CD4-positive, CD25-positive, alpha-beta regulatory T cell (primary cell): ENCODE data around the gene RAPGEF4. TPM values are rescaled to one million over a fixed set of nuclear protein-coding genes. Genes with fewer than 3 reads are reported as not detected.
"Not testable (repeated sequence)": the region's sequence is repeated elsewhere in the genome, so short reads cannot be mapped to it uniquely, and the experiment has no call there.

ENCODE experiments used
- ATAC-seq, 2 donors: fragments of 150-1000 bp; cut with Tn5 transposase; one replicate each; pipeline ENCODE4 v1.10.0; 2021; ENCODE audit warnings: low read depth in 2 of 2, moderate number of reproducible peaks in 2 of 2, moderate library complexity in 1 of 2
- DNase-seq, 3 donors: peaks; one replicate each; pipeline versions ENCODE4 v3.0.0 to v3.0.0-alpha.2; 2012 to 2022; ENCODE audit warnings: mixed read lengths in 1 of 3
- H3K27ac ChIP-seq: one replicate; pipeline ENCODE4 v1.7.0; 2013; ENCODE audit warnings: mild to moderate bottlenecking, low read length; ENCODE audit not compliant: insufficient read depth, poor library complexity, severe bottlenecking
- H3K27me3 ChIP-seq: one replicate; pipeline ENCODE4 v1.7.0; 2013; ENCODE audit warnings: low read length; ENCODE audit not compliant: control insufficient read depth, insufficient read depth
- H3K36me3 ChIP-seq: one replicate; pipeline ENCODE4 v1.7.0; 2013; ENCODE audit warnings: mild to moderate bottlenecking, low read length, moderate library complexity; ENCODE audit not compliant: control insufficient read depth, insufficient read depth
- H3K4me1 ChIP-seq: 2 replicates; pipeline ENCODE4 v1.7.0; 2013; ENCODE audit warnings: mild to moderate bottlenecking, low read length; ENCODE audit not compliant: insufficient read depth, control insufficient read depth, poor library complexity, severe bottlenecking
- H3K4me3 ChIP-seq: one replicate; pipeline ENCODE4 v1.7.0; 2013; ENCODE audit warnings: low read depth, mild to moderate bottlenecking, low read length, moderate library complexity
- H3K9me3 ChIP-seq, 2 experiments: 1 replicate in 1 of 2; 2 replicates in 1 of 2; pipeline ENCODE4 v1.7.0; 2013; ENCODE audit warnings: low read length in 2 of 2, mild to moderate bottlenecking in 1 of 2, moderate library complexity in 1 of 2; ENCODE audit not compliant: control insufficient read depth in 2 of 2
- H3K27ac Mint-ChIP-seq, 3 donors: one replicate each; pipeline ENCODE4 v1.8.0; 2020 to 2022; ENCODE audit warnings: mild to moderate bottlenecking in 3 of 3, mixed read lengths in 3 of 3, moderate library complexity in 2 of 3
- H3K27me3 Mint-ChIP-seq: one replicate; pipeline ENCODE4 v1.8.0; 2022; ENCODE audit warnings: mild to moderate bottlenecking, mixed read lengths
- H3K36me3 Mint-ChIP-seq: one replicate; pipeline ENCODE4 v1.8.0; 2020; ENCODE audit warnings: mixed read lengths
- H3K4me1 Mint-ChIP-seq, 4 donors: one replicate each; pipeline ENCODE4 v1.8.0; 2020 to 2022; ENCODE audit warnings: mixed read lengths in 4 of 4, mild to moderate bottlenecking in 1 of 4
- H3K4me3 Mint-ChIP-seq, 4 donors: one replicate each; pipeline ENCODE4 v1.8.0; 2020 to 2022; ENCODE audit warnings: mild to moderate bottlenecking in 4 of 4, mixed read lengths in 4 of 4, moderate library complexity in 3 of 4
- H3K9me3 Mint-ChIP-seq, 7 donors: one replicate each; pipeline ENCODE4 v1.8.0; 2020 to 2022; ENCODE audit warnings: mixed read lengths in 7 of 7, mild to moderate bottlenecking in 3 of 7, moderate library complexity in 2 of 7
- polyA plus RNA-seq, 4 donors: library from polyadenylated mRNA; unstranded; fragments of 300-500 nt; fragmentation: Illumina TruSeq; gene quantifications; one replicate each; pipeline ENCODE4 v1.2.3, GENCODE V29; 2021
- total RNA-seq: library from RNA; stranded (reverse); gene quantifications from one replicate; pipeline ENCODE4 v1.2.3, GENCODE V29; 2022

The RAPGEF4 gene
- total and polyA plus RNA-seq, 5 donors from 2014 or later, result 1.4 TPM; not detected in 4

GRCh38 chr2:173093617-173094016 is 358.0 kb downstream of the RAPGEF4 start:
- H3K36me3 Mint-ChIP-seq, H3K27me3 ChIP-seq, DNase-seq, H3K27ac ChIP-seq, H3K4me3 ChIP-seq, H3K27ac Mint-ChIP-seq, H3K9me3 ChIP-seq, H3K4me1 Mint-ChIP-seq, H3K4me3 Mint-ChIP-seq, H3K9me3 Mint-ChIP-seq, ATAC-seq, H3K4me1 ChIP-seq, H3K36me3 ChIP-seq: not testable (repeated sequence)
- peaks cover 11% of the 10 kb centered on the region for H3K27me3 Mint-ChIP-seq

GRCh38 chr2:173094731-173095130 is 359.1 kb downstream of the RAPGEF4 start:
- Histone ChIP-seq H3K27ac (no peak overlapping the region), H3K4me3 (no peak overlapping the region), H3K36me3 (no peaks in the 10 kb centered on the region), H3K9me3 (no peaks in the 10 kb centered on the region), H3K4me1 (no peaks in the 10 kb centered on the region), H3K27me3 (no peaks in the 10 kb centered on the region)
- Mint-ChIP-seq H3K4me1 (no peaks in the 10 kb centered on the region), H3K27me3 (peaks cover 11% of the 10 kb centered on the region), H3K27ac (no peak overlapping the region), H3K4me3 (no peak overlapping the region), H3K36me3 (no peaks in the 10 kb centered on the region), H3K9me3 (no peaks in the 10 kb centered on the region)
- DNase-seq (no peak), ATAC-seq (no peak)

- ATAC-seq (no peak), DNase-seq (no peak)
- no peak overlapping the region for H3K4me3 Mint-ChIP-seq
- Histone ChIP-seq H3K27ac (no peak overlapping the region), H3K27me3 (no peaks in the 10 kb centered on the region), H3K36me3 (no peaks in the 10 kb centered on the region), H3K4me3 (no peak overlapping the region), H3K4me1 (no peaks in the 10 kb centered on the region), H3K9me3 (no peaks in the 10 kb centered on the region)
- no peak overlapping the region for H3K27ac Mint-ChIP-seq
- no peaks in the 10 kb centered on the region for H3K9me3 Mint-ChIP-seq
- no peaks in the 10 kb centered on the region for H3K4me1 Mint-ChIP-seq
- peaks cover 6% of the 10 kb centered on the region for H3K27me3 Mint-ChIP-seq
- H3K36me3 Mint-ChIP-seq, result no peaks in the 10 kb centered on the region
Measured at GRCh38 chr2:173095356-173095755, 359.7 kb downstream of the RAPGEF4 start.

GRCh38 chr2:173099271-173099670 is 363.6 kb downstream of the RAPGEF4 start:
- no peaks in the 10 kb centered on the region for H3K36me3 ChIP-seq
- DNase-seq, result no peak
- H3K4me1 Mint-ChIP-seq, result peaks cover 5 to 20% (median 10%) of the 10 kb centered on the region in 4 donors

GRCh38 chr2:173099804-173100203 is 364.2 kb downstream of the RAPGEF4 start:
- Mint-ChIP-seq H3K27me3 (no peaks in the 10 kb centered on the region), H3K4me1 (peaks cover 5 to 20% (median 10%) of the 10 kb centered on the region in 4 donors), H3K36me3 (no peaks in the 10 kb centered on the region), H3K4me3 (no peak overlapping the region), H3K9me3 (no peaks in the 10 kb centered on the region), H3K27ac (no peak overlapping the region)
- ATAC-seq, result no peak
- Histone ChIP-seq H3K9me3 (no peaks in the 10 kb centered on the region), H3K4me1 (peaks cover 7% of the 10 kb centered on the region), H3K27ac (no peak overlapping the region), H3K27me3 (no peaks in the 10 kb centered on the region), H3K36me3 (no peaks in the 10 kb centered on the region), H3K4me3 (no peak overlapping the region)
- no peak for DNase-seq

More at GRCh38 chr2:173099271-173099670, 363.6 kb downstream of the RAPGEF4 start:
- Histone ChIP-seq H3K9me3 (no peaks in the 10 kb centered on the region), H3K27ac (no peak overlapping the region), H3K27me3 (no peaks in the 10 kb centered on the region), H3K4me3 (no peak overlapping the region), H3K4me1 (peaks cover 7% of the 10 kb centered on the region)
- no peaks in the 10 kb centered on the region for H3K36me3 Mint-ChIP-seq
- H3K27ac Mint-ChIP-seq, result no peak overlapping the region
- H3K9me3 Mint-ChIP-seq, result no peaks in the 10 kb centered on the region
- ATAC-seq, result no peak
- H3K4me3 Mint-ChIP-seq, result no peak overlapping the region
- H3K27me3 Mint-ChIP-seq, result no peaks in the 10 kb centered on the region

- H3K36me3 Mint-ChIP-seq, result no peaks in the 10 kb centered on the region
- H3K27ac ChIP-seq, result no peak overlapping the region
- no peaks in the 10 kb centered on the region for H3K27me3 Mint-ChIP-seq
- no peaks in the 10 kb centered on the region for H3K9me3 Mint-ChIP-seq
- no peak overlapping the region for H3K4me3 ChIP-seq
- no peaks in the 10 kb centered on the region for H3K27me3 ChIP-seq
- ATAC-seq (no peak), DNase-seq (peak in 1 of 3 donors; percentile 29)
- H3K4me1 ChIP-seq, result peaks cover 7% of the 10 kb centered on the region
- H3K36me3 ChIP-seq, result no peaks in the 10 kb centered on the region
- peaks cover 5 to 20% (median 10%) of the 10 kb centered on the region in 4 donors for H3K4me1 Mint-ChIP-seq
- H3K4me3 Mint-ChIP-seq, result peak overlapping the region in 1 of 4 donors; percentile 20
- no peaks in the 10 kb centered on the region for H3K9me3 ChIP-seq
- H3K27ac Mint-ChIP-seq, result no peak overlapping the region
Measured at GRCh38 chr2:173101687-173102086, 366.0 kb downstream of the RAPGEF4 start.

Other genes starting within 250 kb of the RAPGEF4 start
- 53.0 TPM for gene PDK1, start 179.8 kb upstream of the RAPGEF4 start, total RNA-seq
- gene PDK1, start 179.8 kb upstream of the RAPGEF4 start, polyA plus RNA-seq, result 10 to 100 TPM; 41.0 to 58.5 (median 54.7) TPM